Activated CD8-positive, alpha-beta T cell treated with anti-CD3 and anti-CD28 coated beads, Interleukin-2, amount 10 ng/mL, durations not matched to agents 7 days and 5 days (primary cell): ENCODE data around the gene CADM1. TPM values are rescaled to one million over a fixed set of nuclear protein-coding genes. Genes with fewer than 3 reads are reported as not detected.
A peak's percentile ranks its signal among the peaks of the same experiment; 100 is the strongest.

Experiments used
- ATAC-seq: fragments of 150-1000 bp; cut with Tn5 transposase; one replicate; pipeline ENCODE4 v1.10.0; 2021; ENCODE audit warnings: moderate library complexity
- CTCF ChIA-PET: fragments of 350-600 bp; sonication (Branson Sonifier 250); formaldehyde crosslinking; loops from one replicate; lab custom pipeline; 2021; ENCODE audit warnings: antibody characterized with exemption; lab: Charles Lee
- POLR2A ChIA-PET: fragments of 350-600 bp; sonication (Branson Sonifier 250); formaldehyde crosslinking; loops from one replicate; lab custom pipeline; 2021; ENCODE audit warnings: antibody characterized with exemption; lab: Charles Lee
- DNase-seq: peaks from one replicate; pipeline ENCODE4 v3.0.0-alpha.2; 2020
- H3K27ac Mint-ChIP-seq: one replicate; pipeline ENCODE4 v1.8.0; 2021; ENCODE audit warnings: mild to moderate bottlenecking, mixed read lengths
- H3K27me3 Mint-ChIP-seq: one replicate; pipeline ENCODE4 v1.8.0; 2021; ENCODE audit warnings: low read depth, mixed read lengths
- H3K36me3 Mint-ChIP-seq: one replicate; pipeline ENCODE4 v1.8.0; 2021; ENCODE audit warnings: low read depth, mixed read lengths
- H3K4me1 Mint-ChIP-seq: one replicate; pipeline ENCODE4 v1.8.0; 2021; ENCODE audit warnings: low read depth, mixed read lengths
- H3K4me3 Mint-ChIP-seq: one replicate; pipeline ENCODE4 v1.8.0; 2021; ENCODE audit warnings: mild to moderate bottlenecking, mixed read lengths
- H3K9me3 Mint-ChIP-seq: one replicate; pipeline ENCODE4 v1.8.0; 2022; ENCODE audit warnings: mixed read lengths; ENCODE audit not compliant: insufficient read depth
- total RNA-seq, 2 experiments: library from RNA; stranded (reverse); gene quantifications; one replicate each; pipeline ENCODE4 v1.2.3, GENCODE V29; 2021

The CADM1 gene
- total RNA-seq, 2 experiments from 2014 or later = 0.31 to 0.74 TPM

DNA sequence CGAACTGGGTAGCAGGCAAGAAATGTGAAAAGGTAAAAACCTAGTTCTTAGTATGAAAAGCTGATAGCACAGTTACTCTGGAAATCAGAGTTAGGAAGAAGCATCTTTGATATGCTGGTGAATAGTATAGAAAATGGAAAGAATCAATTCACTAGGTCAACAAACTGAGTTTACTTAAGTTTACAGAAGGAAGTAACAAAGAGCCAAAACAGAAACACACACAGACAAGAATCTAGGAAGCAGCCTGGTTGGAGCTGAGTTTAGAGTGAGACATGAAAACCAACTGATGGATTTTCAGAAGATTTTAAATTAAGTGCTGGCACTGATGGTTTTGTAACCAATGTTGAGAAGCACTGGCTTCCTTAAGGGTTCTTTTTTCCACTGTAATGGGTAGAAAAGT is 296.3 kb downstream of the CADM1 start:
- CTCF ChIA-PET = no interaction called here
- H3K27me3 Mint-ChIP-seq = no peaks in the 10 kb centered on the region
- POLR2A ChIA-PET = no interaction called here
- H3K9me3 Mint-ChIP-seq = no peaks in the 10 kb centered on the region
- H3K36me3 Mint-ChIP-seq = no peaks in the 10 kb centered on the region
- no peak overlapping the region for H3K4me3 Mint-ChIP-seq
- DNase-seq (no peak), ATAC-seq (no peak)
- H3K4me1 Mint-ChIP-seq = no peaks in the 10 kb centered on the region
- no peak overlapping the region for H3K27ac Mint-ChIP-seq

DNA sequence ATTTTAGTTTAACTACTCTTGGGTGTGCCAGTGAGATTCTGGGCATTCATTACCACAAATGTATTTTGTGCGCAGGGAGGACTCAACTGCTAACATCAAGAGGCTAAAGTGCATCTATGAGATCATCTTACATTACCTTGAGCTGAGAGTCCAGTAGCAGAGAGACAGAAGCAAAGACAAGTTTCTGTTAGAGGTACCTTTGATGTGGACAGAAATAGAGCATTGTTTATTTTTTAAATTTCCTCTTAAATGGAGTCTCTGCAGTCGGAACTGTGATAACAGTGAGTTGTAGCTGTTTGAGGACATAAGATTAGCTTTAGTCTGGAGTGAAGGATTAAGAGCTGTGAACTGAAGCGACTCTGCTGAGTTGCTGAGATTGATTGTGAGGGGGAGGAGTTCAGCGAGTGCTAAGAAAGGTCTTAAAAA is 297.0 kb downstream of the CADM1 start:
- H3K27me3 Mint-ChIP-seq = no peaks in the 10 kb centered on the region
- POLR2A ChIA-PET = no interaction called here
- DNase-seq (no peak), ATAC-seq (no peak)
- H3K9me3 Mint-ChIP-seq = no peaks in the 10 kb centered on the region
- H3K4me3 Mint-ChIP-seq = no peak overlapping the region
- no peak overlapping the region for H3K27ac Mint-ChIP-seq
- CTCF ChIA-PET = interaction anchor here (1.3 kb wide), 1 partner anchor 10 kb away, joined by 4 read pairs; no protein-coding TSS in a partner anchor
- H3K4me1 Mint-ChIP-seq = no peaks in the 10 kb centered on the region
- H3K36me3 Mint-ChIP-seq = no peaks in the 10 kb centered on the region

DNA sequence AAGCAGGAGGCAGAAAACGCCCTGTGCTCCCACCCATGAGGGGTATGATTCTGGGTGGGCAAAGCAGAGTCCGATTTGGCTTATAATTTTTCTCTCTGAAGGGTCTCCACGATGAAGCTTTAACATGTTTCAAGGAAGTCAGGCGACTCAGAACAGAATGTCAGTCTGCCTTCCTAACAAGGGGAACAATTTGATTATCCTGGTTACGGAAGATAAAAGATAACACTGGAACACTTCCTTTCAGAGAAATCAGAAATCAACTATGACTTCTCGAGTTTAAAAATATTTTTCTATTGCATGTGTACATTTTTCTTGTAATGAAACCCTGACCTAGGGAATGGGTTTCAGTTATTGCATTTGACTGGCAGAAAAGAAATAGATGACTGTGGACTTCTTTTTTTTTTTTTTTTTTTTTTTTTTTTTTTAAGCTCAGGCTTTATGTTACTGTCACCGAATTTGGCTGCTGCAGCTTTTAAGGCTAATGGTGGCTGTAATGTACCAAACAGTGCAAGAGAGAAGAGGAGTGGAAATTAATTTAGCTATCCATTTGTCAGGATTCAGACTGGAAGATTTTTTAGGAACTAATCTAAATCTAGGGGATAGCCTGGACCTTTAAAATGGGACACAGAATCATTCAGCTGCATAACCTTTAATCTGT is 297.7 kb downstream of the CADM1 start:
- ATAC-seq (no peak), DNase-seq (no peak)
- Mint-ChIP-seq H3K4me1 (no peaks in the 10 kb centered on the region), H3K27me3 (no peaks in the 10 kb centered on the region), H3K4me3 (no peak overlapping the region), H3K36me3 (no peaks in the 10 kb centered on the region), H3K27ac (no peak overlapping the region), H3K9me3 (no peaks in the 10 kb centered on the region)
- CTCF ChIA-PET = interaction anchor here (1.3 kb wide), 1 partner anchor 10 kb away, joined by 4 read pairs; no protein-coding TSS in a partner anchor
- POLR2A ChIA-PET = no interaction called here

DNA sequence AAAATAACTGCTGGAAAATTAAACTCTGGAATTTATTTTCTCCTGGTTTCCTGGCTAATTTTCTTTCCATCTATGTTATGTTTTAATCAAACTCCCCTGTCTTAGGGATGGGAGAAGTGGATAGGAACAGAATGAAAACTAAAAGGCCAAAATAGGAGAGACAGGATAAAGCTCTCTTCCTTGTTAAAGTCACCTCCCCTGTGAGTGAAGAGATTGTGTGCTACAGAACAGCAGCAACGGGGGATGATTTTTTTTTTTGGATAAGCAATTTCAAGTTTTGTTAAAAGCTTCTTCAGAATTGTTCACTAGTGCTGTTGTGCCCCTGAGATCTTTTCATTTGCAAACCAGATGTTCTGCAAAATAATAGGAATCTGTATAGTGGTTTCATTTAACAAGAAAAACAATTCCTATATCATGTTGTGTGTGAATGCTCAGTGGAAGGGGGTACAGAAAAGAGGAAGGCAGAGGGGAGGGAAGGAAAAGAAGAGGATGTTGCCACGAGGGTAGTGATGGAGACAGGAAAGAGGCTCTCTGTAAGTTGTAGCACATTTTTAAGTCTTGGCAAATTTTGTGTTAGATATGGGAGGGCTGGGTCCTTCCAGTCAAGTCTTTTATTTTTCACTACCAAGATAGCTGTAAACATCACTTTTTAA is 301.2 kb downstream of the CADM1 start:
- Mint-ChIP-seq H3K4me1 (no peaks in the 10 kb centered on the region), H3K27me3 (no peaks in the 10 kb centered on the region), H3K36me3 (no peaks in the 10 kb centered on the region), H3K9me3 (no peaks in the 10 kb centered on the region), H3K4me3 (no peak overlapping the region), H3K27ac (no peak overlapping the region)
- CTCF ChIA-PET = no interaction called here
- POLR2A ChIA-PET = no interaction called here
- ATAC-seq (no peak), DNase-seq (no peak)

DNA sequence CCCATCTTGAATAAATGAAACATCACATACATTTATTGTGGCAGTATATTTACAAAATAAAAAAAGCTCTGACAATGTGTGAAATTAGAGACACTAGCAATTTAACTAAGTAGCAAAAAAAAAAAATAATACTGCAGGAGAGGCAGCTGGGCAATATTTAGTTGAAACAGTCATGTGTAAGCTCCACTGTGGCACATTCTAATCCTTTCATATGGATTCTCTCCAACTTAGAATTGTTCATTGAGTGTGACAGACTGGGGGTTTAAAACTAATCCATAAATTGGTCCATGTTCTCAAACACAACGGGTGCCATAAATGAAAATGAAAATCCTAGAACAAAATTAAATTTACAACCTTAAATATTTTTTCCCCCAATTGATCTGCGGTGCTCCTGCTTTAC is 302.1 kb downstream of the CADM1 start:
- no peak for ATAC-seq
- CTCF ChIA-PET = no interaction called here
- no peak overlapping the region for H3K27ac Mint-ChIP-seq
- H3K9me3 Mint-ChIP-seq = no peaks in the 10 kb centered on the region
- DNase-seq = no peak
- no peaks in the 10 kb centered on the region for H3K4me1 Mint-ChIP-seq
- H3K4me3 Mint-ChIP-seq = no peak overlapping the region
- no peaks in the 10 kb centered on the region for H3K27me3 Mint-ChIP-seq
- POLR2A ChIA-PET = no interaction called here
- H3K36me3 Mint-ChIP-seq = no peaks in the 10 kb centered on the region

DNA sequence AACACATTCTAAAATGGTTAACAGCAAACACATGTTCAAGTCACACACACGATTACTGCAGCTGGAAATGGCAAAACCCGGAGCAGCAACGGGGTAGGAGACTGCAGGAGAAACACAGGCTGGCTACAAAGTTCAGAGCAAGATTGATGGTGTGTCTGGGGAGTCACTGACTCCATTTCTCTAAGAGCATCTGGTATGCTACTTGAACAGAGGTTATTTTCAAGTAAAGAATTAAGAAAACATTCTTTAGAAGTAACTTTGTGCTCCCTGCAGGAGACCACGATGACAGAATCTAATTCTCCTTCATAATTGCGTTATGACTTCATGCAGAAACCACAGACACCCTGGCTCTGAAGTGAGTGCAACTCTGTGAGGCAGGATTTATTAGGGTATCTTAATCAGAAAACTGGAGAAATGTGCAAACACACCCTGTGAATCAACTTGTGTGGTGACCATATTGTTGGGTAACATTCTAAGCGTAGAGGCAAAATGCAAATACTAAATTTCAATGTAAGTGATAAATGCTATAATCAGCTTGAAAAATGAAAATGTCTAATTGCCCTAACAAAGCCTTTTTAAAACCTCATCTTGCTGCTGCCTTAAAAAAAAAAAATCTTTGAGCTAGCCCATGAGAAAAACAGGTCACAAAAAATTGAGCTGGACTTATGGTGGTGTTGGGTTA is 303.0 kb downstream of the CADM1 start:
- Mint-ChIP-seq H3K36me3 (no peaks in the 10 kb centered on the region), H3K4me3 (no peak overlapping the region), H3K4me1 (no peaks in the 10 kb centered on the region), H3K27me3 (no peaks in the 10 kb centered on the region), H3K9me3 (no peaks in the 10 kb centered on the region), H3K27ac (no peak overlapping the region)
- ChIA-PET CTCF (interaction anchor here (1.3 kb wide), 1 partner anchor 13 kb away, joined by 4 read pairs; no protein-coding TSS in a partner anchor), POLR2A (interaction anchor here (0.6 kb wide), 1 partner anchor 13 kb away, joined by 3 read pairs; no protein-coding TSS in a partner anchor)
- DNase-seq (no peak), ATAC-seq (no peak)

DNA sequence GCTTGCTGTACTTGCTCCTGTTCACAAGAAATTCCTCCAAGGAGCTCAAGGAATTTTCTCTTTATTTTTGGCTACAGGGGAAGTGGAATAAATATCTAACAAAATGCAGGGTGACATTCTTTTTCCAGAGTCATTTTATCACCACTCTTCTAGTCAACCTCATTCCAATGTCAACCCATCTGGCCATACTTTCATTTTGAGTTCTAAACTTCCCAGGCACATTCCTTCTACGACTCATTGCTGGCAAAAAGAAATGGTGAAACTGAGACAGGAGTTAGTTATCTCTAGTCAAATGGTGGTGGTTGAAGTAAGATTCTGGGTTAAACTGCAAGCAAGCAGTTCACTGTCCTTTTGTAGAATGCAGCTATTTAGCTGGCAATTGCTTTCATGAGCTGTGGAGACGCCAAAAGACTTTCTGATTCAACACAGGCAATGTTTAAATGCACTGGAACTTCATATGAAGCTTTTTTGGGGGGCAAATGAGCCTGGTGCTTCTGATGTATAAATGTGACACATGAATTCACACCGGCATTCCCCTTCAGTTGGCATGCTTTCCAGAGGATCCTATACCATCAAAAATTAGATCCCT is 304.6 kb downstream of the CADM1 start:
- H3K4me3 Mint-ChIP-seq = no peak overlapping the region
- H3K27me3 Mint-ChIP-seq = no peaks in the 10 kb centered on the region
- ChIA-PET CTCF (no interaction called here), POLR2A (no interaction called here)
- no peaks in the 10 kb centered on the region for H3K9me3 Mint-ChIP-seq
- DNase-seq = no peak
- ATAC-seq = no peak
- H3K27ac Mint-ChIP-seq = no peak overlapping the region
- no peaks in the 10 kb centered on the region for H3K36me3 Mint-ChIP-seq
- no peaks in the 10 kb centered on the region for H3K4me1 Mint-ChIP-seq

DNA sequence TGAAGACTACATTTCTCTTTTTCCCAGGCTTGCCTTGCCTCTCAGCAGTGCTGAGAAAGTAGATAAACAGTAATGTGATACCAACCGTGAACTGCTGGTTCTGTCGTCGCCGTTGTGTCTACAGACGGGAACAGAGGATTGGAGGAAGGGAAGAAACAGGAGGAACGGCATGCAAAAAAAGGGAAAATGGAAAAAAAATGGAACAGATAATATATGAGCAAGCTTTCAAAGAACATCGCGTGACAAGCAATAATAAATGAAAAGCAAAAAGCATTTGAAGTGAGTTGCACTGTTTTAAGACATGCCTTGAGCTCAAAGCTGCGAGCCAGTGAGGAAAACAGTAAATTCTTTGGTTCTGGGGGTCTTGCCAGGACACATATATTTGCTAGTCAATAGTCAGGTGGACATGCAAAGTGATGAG is 305.9 kb downstream of the CADM1 start:
- Mint-ChIP-seq H3K4me3 (no peak overlapping the region), H3K27ac (no peak overlapping the region), H3K9me3 (no peaks in the 10 kb centered on the region), H3K36me3 (no peaks in the 10 kb centered on the region), H3K27me3 (no peaks in the 10 kb centered on the region), H3K4me1 (no peaks in the 10 kb centered on the region)
- ATAC-seq (no peak), DNase-seq (no peak)
- CTCF ChIA-PET = no interaction called here
- POLR2A ChIA-PET = no interaction called here

DNA sequence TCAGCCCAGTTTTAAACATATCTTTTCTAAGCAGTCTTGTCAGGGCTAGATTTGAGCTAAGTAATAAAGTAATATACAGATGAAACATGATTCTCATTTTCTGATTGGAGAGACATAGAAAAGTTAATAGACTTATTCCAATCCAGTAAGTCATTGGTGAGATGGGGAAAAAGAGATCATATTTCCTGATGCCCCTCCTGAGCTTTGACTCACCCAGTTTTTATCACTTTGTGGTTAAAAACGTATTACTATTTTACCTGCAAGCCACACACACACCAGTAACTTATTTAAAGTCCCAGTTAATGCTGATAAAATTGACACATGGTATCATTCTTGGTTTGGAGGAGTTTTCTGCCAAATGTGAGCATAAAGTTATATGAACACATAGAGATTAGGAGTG is 306.8 kb downstream of the CADM1 start:
- Mint-ChIP-seq H3K27me3 (no peaks in the 10 kb centered on the region), H3K4me3 (no peak overlapping the region), H3K27ac (no peak overlapping the region), H3K36me3 (no peaks in the 10 kb centered on the region), H3K9me3 (no peaks in the 10 kb centered on the region), H3K4me1 (no peaks in the 10 kb centered on the region)
- ChIA-PET CTCF (no interaction called here), POLR2A (no interaction called here)
- DNase-seq (no peak), ATAC-seq (no peak)

DNA sequence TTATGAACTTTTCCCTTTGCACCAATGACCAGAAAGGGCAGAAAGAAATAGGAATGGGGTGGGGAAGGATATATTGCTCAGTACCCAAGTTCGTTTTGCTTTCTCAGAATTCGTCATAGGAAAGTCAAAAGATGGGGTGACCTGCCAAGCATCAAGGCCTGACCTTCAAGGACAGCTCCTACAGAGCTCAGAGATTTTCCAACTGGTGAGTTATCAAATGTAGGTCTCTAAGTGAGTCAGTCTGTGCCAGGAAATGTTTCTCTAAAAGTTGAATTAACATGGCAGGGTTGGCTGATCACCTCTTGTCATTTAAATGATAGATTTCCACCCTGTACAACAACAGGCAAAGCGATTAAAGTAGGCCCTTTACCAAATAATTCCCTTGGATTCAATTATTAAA is 307.2 kb downstream of the CADM1 start:
- Mint-ChIP-seq H3K4me1 (no peaks in the 10 kb centered on the region), H3K9me3 (no peaks in the 10 kb centered on the region), H3K36me3 (no peaks in the 10 kb centered on the region), H3K27me3 (no peaks in the 10 kb centered on the region), H3K27ac (no peak overlapping the region), H3K4me3 (no peak overlapping the region)
- ATAC-seq = no peak
- ChIA-PET POLR2A (no interaction called here), CTCF (no interaction called here)
- DNase-seq = no peak

DNA sequence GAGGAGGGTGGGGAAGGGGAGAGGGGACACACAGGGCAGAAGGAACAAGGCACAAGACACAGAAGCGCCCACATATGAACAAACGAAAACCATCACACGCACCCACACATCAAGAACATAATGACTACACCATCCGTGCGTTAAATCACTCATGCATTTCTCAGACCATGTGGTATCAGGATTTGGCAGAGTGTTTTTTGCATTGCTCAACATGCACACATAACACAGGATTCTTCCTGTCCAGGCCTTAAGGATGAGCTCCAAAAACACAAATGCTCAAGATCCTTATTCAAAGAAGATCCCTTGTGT is 309.5 kb downstream of the CADM1 start:
- ATAC-seq (no peak), DNase-seq (no peak)
- CTCF ChIA-PET = no interaction called here
- H3K4me3 Mint-ChIP-seq = peak overlapping the region; percentile 63
- no peaks in the 10 kb centered on the region for H3K36me3 Mint-ChIP-seq
- POLR2A ChIA-PET = no interaction called here
- no peaks in the 10 kb centered on the region for H3K4me1 Mint-ChIP-seq
- no peaks in the 10 kb centered on the region for H3K9me3 Mint-ChIP-seq
- H3K27me3 Mint-ChIP-seq = no peaks in the 10 kb centered on the region
- peak overlapping the region; percentile 82 for H3K27ac Mint-ChIP-seq
